GM19324 (cell line): Measurements from ENCODE around the gene PARD3.
A peak's percentile ranks its signal among the peaks of the same experiment; 100 is the strongest.

Experiments used
- ATAC-seq: cut with Tn5 transposase; IDR thresholded peaks from one replicate; pipeline ENCODE4 v1.9.1; 2021; ENCODE audit warnings: mild to moderate bottlenecking, moderate library complexity; ENCODE audit not compliant: unreplicated experiment, low FRiP score

The PARD3 gene

GRCh38 chr10:34185998-34186397 is 629.1 kb downstream of the PARD3 start:
- no peak for ATAC-seq

- peak; percentile 62 for ATAC-seq
Measured at GRCh38 chr10:34184939-34185386, 630.1 kb downstream of the PARD3 start.

- ATAC-seq, result no peak
Measured at GRCh38 chr10:34184397-34184796, 630.7 kb downstream of the PARD3 start.

- ATAC-seq, result no peak
Measured at GRCh38 chr10:34183016-34183796, 631.9 kb downstream of the PARD3 start.

GRCh38 chr10:34181553-34182300 is 633.4 kb downstream of the PARD3 start:
- no peak for ATAC-seq

- no peak for ATAC-seq
Measured at GRCh38 chr10:34180749-34181148, 634.3 kb downstream of the PARD3 start.

GRCh38 chr10:34179280-34179679 is 635.8 kb downstream of the PARD3 start:
- no peak for ATAC-seq

GRCh38 chr10:34178756-34179155 is 636.3 kb downstream of the PARD3 start:
- ATAC-seq, result no peak

GRCh38 chr10:34178196-34178595 is 636.9 kb downstream of the PARD3 start:
- no peak for ATAC-seq

GRCh38 chr10:34177445-34177844 is 637.7 kb downstream of the PARD3 start:
- no peak for ATAC-seq

- no peak for ATAC-seq
Measured at GRCh38 chr10:34176351-34176750, 638.7 kb downstream of the PARD3 start.

- no peak for ATAC-seq
Measured at GRCh38 chr10:34175121-34175520, 640.0 kb downstream of the PARD3 start.

GRCh38 chr10:34172936-34173533 is 642.1 kb downstream of the PARD3 start:
- ATAC-seq, result no peak

GRCh38 chr10:34171957-34172527 is 643.1 kb downstream of the PARD3 start:
- no peak for ATAC-seq

- ATAC-seq, result no peak
Measured at GRCh38 chr10:34169677-34170076, 645.4 kb downstream of the PARD3 start.

GRCh38 chr10:34169131-34169530 is 646.0 kb downstream of the PARD3 start:
- ATAC-seq, result no peak

GRCh38 chr10:34168439-34168838 is 646.7 kb downstream of the PARD3 start:
- ATAC-seq, result no peak

GRCh38 chr10:34166823-34167222 is 648.3 kb downstream of the PARD3 start:
- ATAC-seq, result no peak

GRCh38 chr10:34166354-34166753 is 648.7 kb downstream of the PARD3 start:
- ATAC-seq, result no peak

GRCh38 chr10:34164029-34164428 is 651.1 kb downstream of the PARD3 start:
- ATAC-seq, result no peak
